GM23248 (cell line): ENCODE results near the gene LIMCH1.
"Not testable (repeated sequence)": the region's sequence is repeated elsewhere in the genome, so short reads cannot be mapped to it uniquely, and the experiment has no call there.

Experiments used
- EZH2 ChIP-seq: fragments of 200-600 bp; sonication (generic); IDR thresholded peaks from 2 replicates; pipeline ENCODE4 v1.6.1; 2018; ENCODE audit warnings: antibody characterized with exemption, mild to moderate bottlenecking; ENCODE audit not compliant: insufficient read depth, poor library complexity, severe bottlenecking
- EZH2phosphoT487 ChIP-seq: fragments of 200-600 bp; sonication (generic); IDR thresholded peaks from 2 replicates; pipeline ENCODE4 v1.6.1; 2018; ENCODE audit warnings: antibody characterized with exemption, moderate library complexity, mild to moderate bottlenecking, low read depth; ENCODE audit not compliant: insufficient read depth

DNA sequence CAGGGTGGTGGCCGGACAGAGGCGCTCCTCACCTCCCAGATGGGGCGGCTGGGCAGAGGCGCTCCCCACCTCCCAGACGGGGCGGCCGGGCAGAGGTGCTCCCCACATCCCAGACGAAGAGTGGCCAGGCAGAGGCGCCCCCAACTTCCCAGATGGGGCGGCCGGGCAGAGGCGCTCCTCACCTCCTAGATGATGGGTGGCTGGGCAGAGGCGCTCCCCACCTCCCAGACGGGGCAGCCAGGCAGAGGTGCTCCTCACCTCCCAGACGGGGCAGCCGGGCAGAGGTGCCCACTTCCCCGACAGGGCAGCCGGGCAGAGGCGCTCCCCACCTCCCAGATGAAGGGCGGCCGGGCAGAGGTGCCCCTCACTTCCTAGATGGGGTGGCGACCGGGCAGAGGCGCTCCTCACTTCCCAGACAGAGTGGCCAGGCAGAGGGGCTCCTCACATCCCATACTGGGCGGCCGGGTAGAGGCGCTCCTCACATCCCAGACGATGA lies 46.8 kb upstream of the LIMCH1 start:
- TF ChIP-seq EZH2, EZH2phosphoT487: not testable (repeated sequence)
